Endothelial cell of umbilical vein (primary cell): ENCODE data around the gene FRMD4A. TPM values are rescaled to one million over a fixed set of nuclear protein-coding genes. Genes with fewer than 3 reads are reported as not detected.

Source experiments
- BruUV-seq: library from RNA; stranded (reverse); fragments of 400-500 nt; replicated peaks from 2 replicates; lab custom pipeline; 2021; lab: Mats Ljungman, UMichigan
- CTCF ChIA-PET: fragments of 300-600, 350-600 bp; sonication (Branson Sonifier 250); formaldehyde crosslinking; loops from one replicate; lab custom pipeline; 2021; ENCODE audit warnings: antibody characterized with exemption, inconsistent platforms; lab: Charles Lee
- POLR2A ChIA-PET: fragments of 300-600, 350-600 bp; sonication (Branson Sonifier 250); formaldehyde crosslinking; loops from one replicate; lab custom pipeline; 2021; ENCODE audit warnings: antibody characterized with exemption, inconsistent platforms; lab: Charles Lee
- DNase-seq: peaks from one replicate; pipeline ENCODE4 v3.0.0-alpha.2; 2011; ENCODE audit warnings: low read depth, low spot score
- FAIRE-seq: peaks from 2 replicates; lab custom pipeline; 2011; peaks lifted over from hg19 to GRCh38; lab: Jason Lieb, UNC
- H2AFZ ChIP-seq: 2 replicates; pipeline ENCODE4 v1.6.0; 2012; ENCODE audit warnings: low read depth, low read length, control low read depth, inconsistent platforms
- H3K27ac ChIP-seq: 2 replicates; pipeline ENCODE4 v1.5.1; 2011; ENCODE audit warnings: low read depth, mild to moderate bottlenecking, control low read depth, low read length, moderate library complexity; ENCODE audit not compliant: insufficient read depth
- H3K27me3 ChIP-seq, 2 experiments: 2 replicates each; pipeline versions ENCODE4 v1.6.0 to v1.6.1; 2011; ENCODE audit warnings: low read length in 2 of 2, mixed read lengths in 1 of 2; ENCODE audit not compliant: control insufficient read depth in 2 of 2, insufficient read depth in 2 of 2
- H3K36me3 ChIP-seq, 2 experiments: 2 replicates in 1 of 2; 3 replicates in 1 of 2; pipeline ENCODE4 v1.5.1; 2011; ENCODE audit warnings: low read length in 2 of 2, mild to moderate bottlenecking in 1 of 2, moderate library complexity in 1 of 2; ENCODE audit not compliant: control insufficient read depth in 2 of 2, insufficient read depth in 2 of 2; ENCODE audit errors: extremely low read depth in 1 of 2
- H3K4me1 ChIP-seq: 3 replicates; pipeline ENCODE4 v1.5.1; 2011; ENCODE audit warnings: mild to moderate bottlenecking, low read length; ENCODE audit not compliant: control insufficient read depth, insufficient read depth; ENCODE audit errors: extremely low read depth
- H3K4me2 ChIP-seq: 2 replicates; pipeline ENCODE4 v1.6.1; 2011; ENCODE audit warnings: low read length, control low read depth, mixed read lengths; ENCODE audit not compliant: insufficient read depth
- H3K4me3 ChIP-seq, 3 experiments: fragments of 200-600 bp in 1 of 3; sonication (generic), shearing (Covaris generic) in 1 of 3; replicated peaks in 1 of 3; 2 replicates each; pipeline ENCODE4 v1.5.1; 2011 to 2016; ENCODE audit warnings: control low read depth in 3 of 3, low read length in 3 of 3, mild to moderate bottlenecking in 2 of 3, inconsistent platforms in 1 of 3, low read depth in 1 of 3, moderate library complexity in 1 of 3; ENCODE audit not compliant: insufficient read depth in 1 of 3
- H3K79me2 ChIP-seq: 2 replicates; pipeline ENCODE4 v1.6.0; 2012; ENCODE audit warnings: low read length, inconsistent platforms; ENCODE audit not compliant: control insufficient read depth, insufficient read depth
- H3K9ac ChIP-seq: replicated peaks from 2 replicates; pipeline ENCODE3; 2011; ENCODE audit warnings: low read length, control low read depth; ENCODE audit not compliant: insufficient read depth; ENCODE audit errors: extremely low read depth
- H3K9me1 ChIP-seq: replicated peaks from 3 replicates; pipeline ENCODE4 v1.6.0; 2011; ENCODE audit warnings: mild to moderate bottlenecking, low read length; ENCODE audit not compliant: control insufficient read depth, insufficient read depth; ENCODE audit errors: extremely low read depth
- H3K9me3 ChIP-seq: replicated peaks from 2 replicates; pipeline ENCODE4 v1.5.1; 2012; ENCODE audit warnings: low read length, inconsistent platforms; ENCODE audit not compliant: control insufficient read depth, insufficient read depth
- H4K20me1 ChIP-seq: replicated peaks from 2 replicates; pipeline ENCODE3; 2011; ENCODE audit warnings: mild to moderate bottlenecking, low read length; ENCODE audit not compliant: control insufficient read depth, insufficient read depth; ENCODE audit errors: extremely low read depth
- CTCF ChIP-seq, 2 donors: IDR thresholded peaks; 1 replicate in 1 of 2; 2 replicates in 1 of 2; pipeline ENCODE4 v1.5.1; 2011; ENCODE audit warnings: low read length in 2 of 2, mild to moderate bottlenecking in 2 of 2, moderate library complexity in 2 of 2, control low read depth in 1 of 2, inconsistent platforms in 1 of 2, low read depth in 1 of 2; ENCODE audit not compliant: insufficient read depth in 1 of 2; ENCODE audit errors: extremely low read depth in 1 of 2
- EZH2 ChIP-seq: IDR thresholded peaks from 2 replicates; pipeline ENCODE4 v1.6.1; 2012; ENCODE audit warnings: borderline replicate concordance, low read depth, mild to moderate bottlenecking, moderate library complexity, low read length, inconsistent platforms; ENCODE audit not compliant: severe bottlenecking
- FOS ChIP-seq: IDR thresholded peaks from 2 replicates; pipeline ENCODE4 v1.6.1; 2011; ENCODE audit warnings: mild to moderate bottlenecking, low read length, moderate library complexity, borderline replicate concordance; ENCODE audit not compliant: insufficient read depth
- GATA2 ChIP-seq: IDR thresholded peaks from 2 replicates; pipeline ENCODE4 v1.7.0; 2011; ENCODE audit warnings: low read depth, mild to moderate bottlenecking, moderate library complexity, mixed read lengths, low read length; ENCODE audit not compliant: insufficient read length, insufficient read depth
- JUN ChIP-seq: IDR thresholded peaks from 2 replicates; pipeline ENCODE4 v1.6.1; 2011; ENCODE audit warnings: borderline replicate concordance, low read depth; ENCODE audit not compliant: insufficient read length, insufficient read depth
- MAX ChIP-seq: IDR thresholded peaks from 2 replicates; pipeline ENCODE4 v1.6.1; 2011; ENCODE audit not compliant: insufficient read depth, insufficient read length
- MYC ChIP-seq: IDR thresholded peaks from one replicate; pipeline ENCODE4 v1.6.1; 2011; ENCODE audit warnings: mild to moderate bottlenecking, low read depth, low read length
- POLR2A ChIP-seq: IDR thresholded peaks from 2 replicates; pipeline ENCODE4 v1.6.1; 2012; ENCODE audit warnings: low read depth, mild to moderate bottlenecking, control low read depth, low read length
- POLR2AphosphoS5 ChIP-seq: IDR thresholded peaks from 2 replicates; pipeline ENCODE4 v1.6.1; 2012; ENCODE audit warnings: low read depth, mild to moderate bottlenecking, control low read depth, low read length, moderate library complexity; ENCODE audit not compliant: insufficient read depth
- dilution Hi-C: fragments of 300-500 bp; cut with MboI; formaldehyde crosslinking; loops from one replicate; pipeline ENCODE4 v1.15.0; 2019; ENCODE audit warnings: low sequenced_read_pairs; ENCODE audit not compliant: extremely low pct_ligation_motif_present
- intact Hi-C: fragments of 100-400 bp; cut with micrococcal nuclease; formaldehyde crosslinking; loops from one replicate; pipeline ENCODE4 v1.10.0; 2022
- polyA plus RNA-seq, 4 experiments: library from polyadenylated mRNA; depleted of rRNA in 3 of 4; stranded (reverse) in 3 of 4; unstranded in 1 of 4; fragments of >200 nt; gene quantifications; 2 replicates each; pipeline versions ENCODE4 v1.2.1 to v1.2.3, GENCODE V29; 2011 to 2012; ENCODE audit warnings: missing spikeins in 1 of 4
- total RNA-seq: library from RNA; stranded (reverse); gene quantifications from 2 replicates; pipeline ENCODE4 v1.2.3, GENCODE V29; 2021

Gene FRMD4A
- total and polyA plus RNA-seq, 2 donors (not counting 3 experiments of a cell fraction or from before 2014, with no cell fraction given): 123 to 148 TPM

- Histone ChIP-seq H3K36me3 (no peaks in the 10 kb centered on the region), H2AFZ (no peak overlapping the region), H3K4me3 (no peak overlapping the region), H4K20me1 (no peaks in the 10 kb centered on the region), H3K9ac (no peak overlapping the region), H3K79me2 (no peaks in the 10 kb centered on the region), H3K27me3 (peaks cover 31 to 69% of the 10 kb centered on the region in 2 experiments), H3K9me1 (no peaks in the 10 kb centered on the region), H3K9me3 (no peaks in the 10 kb centered on the region), H3K4me1 (no peaks in the 10 kb centered on the region), H3K27ac (no peak overlapping the region), H3K4me2 (no peak overlapping the region)
- TF ChIP-seq GATA2 (no peak), CTCF (IDR thresholded peaks at IDR 0.05; ENCODE audit: extremely low read depth in 1 of 2, insufficient read depth in 1 of 2, low read depth in 1 of 2, low read length in 2 of 2) (no peak), EZH2 (no peak), POLR2A (no peak), JUN (no peak), MYC (no peak), FOS (no peak), POLR2AphosphoS5 (no peak), MAX (no peak)
- dilution Hi-C loops: no loop called here
- ChIA-PET POLR2A (no interaction called here), CTCF (interaction anchor here (1.1 to 1.6 kb wide), 2 partner anchors 11 to 14 kb away, joined by 4 read pairs; no protein-coding TSS in a partner anchor)
- no TSS peak for BruUV-seq
- DNase-seq: peak; percentile 27
- intact Hi-C loops: no loop called here
- no peak for FAIRE-seq
Observed at GRCh38 chr10:14180911-14181566, 149.7 kb downstream of the FRMD4A start.
